HepG2 (cell line): Measurements from ENCODE around the gene FHIP1B. TPM values are rescaled to one million over a fixed set of nuclear protein-coding genes. Genes with fewer than 3 reads are reported as not detected.

Experiments
- ATAC-seq: fragments of 200-7000 bp; cut with Tn5 transposase; 3 replicates; pipeline ENCODE4 v1.9.1; 2020; ENCODE audit warnings: mild to moderate bottlenecking, moderate library complexity
- BruUV-seq: library from RNA; stranded (reverse); fragments of 400-500 nt; replicated peaks from 2 replicates; lab custom pipeline; 2021; lab: Mats Ljungman, UMichigan
- CTCF ChIA-PET: fragments of 300-600 bp; formaldehyde crosslinking; extraction: SDS; loops from one replicate; lab custom pipeline; 2021; ENCODE audit warnings: low total read pairs, inconsistent platforms, low intra/inter-chr PET ratio; lab: Yijun Ruan, JAX
- POLR2A ChIA-PET: fragments of 350-600 bp; sonication (Branson Sonifier 250); formaldehyde crosslinking; loops from one replicate; lab custom pipeline; 2020; ENCODE audit warnings: antibody characterized with exemption, inconsistent platforms; lab: Yijun Ruan, JAX
- DNase-seq: peaks from one replicate; pipeline ENCODE4 v3.0.0-alpha.2; 2015; ENCODE audit warnings: low spot score
- FAIRE-seq: peaks from 3 replicates; lab custom pipeline; 2011; peaks lifted over from hg19 to GRCh38; lab: Jason Lieb, UNC
- H2AFZ ChIP-seq: one replicate; pipeline ENCODE4 v1.6.1; 2011; ENCODE audit warnings: low read length, inconsistent platforms
- H3K27ac ChIP-seq: fragments of 300-600 bp; 3 replicates; pipeline ENCODE4 v1.8.0; 2011; ENCODE audit warnings: mixed run types, mild to moderate bottlenecking, mixed read lengths, low read length, inconsistent platforms; ENCODE audit not compliant: insufficient read depth; ENCODE audit errors: extremely low read length
- H3K27me3 ChIP-seq, 2 experiments: fragments of 200-600 bp in 1 of 2; 2 replicates in 1 of 2; 3 replicates in 1 of 2; pipeline versions ENCODE4 v1.6.0 to v1.8.0; 2011; ENCODE audit warnings: low read length in 2 of 2, mild to moderate bottlenecking in 2 of 2, moderate library complexity in 2 of 2, inconsistent platforms in 1 of 2; ENCODE audit not compliant: insufficient read depth in 2 of 2, control insufficient read depth in 1 of 2
- H3K36me3 ChIP-seq, 2 experiments: fragments of 200-600 bp in 1 of 2; replicated peaks in 1 of 2; 2 replicates in 1 of 2; 3 replicates in 1 of 2; pipeline versions ENCODE4 v1.5.1 to v1.8.0; 2011; ENCODE audit warnings: low read length in 2 of 2, inconsistent platforms in 1 of 2; ENCODE audit not compliant: insufficient read depth in 2 of 2, control insufficient read depth in 1 of 2
- H3K4me1 ChIP-seq: 2 replicates; pipeline ENCODE4 v1.5.1; 2012; ENCODE audit warnings: low read length, inconsistent platforms; ENCODE audit not compliant: insufficient read depth
- H3K4me2 ChIP-seq: 2 replicates; pipeline ENCODE4 v1.6.0; 2011; ENCODE audit warnings: low read depth, low read length, inconsistent platforms
- H3K4me3 ChIP-seq, 3 experiments: fragments of 200-600 bp in 1 of 3; sonication (generic), shearing (Covaris generic) in 1 of 3; replicated peaks in 1 of 3; 2 replicates each; pipeline ENCODE4 v1.5.1; 2011 to 2016; ENCODE audit warnings: low read length in 3 of 3, inconsistent platforms in 2 of 3, low read depth in 2 of 3, mild to moderate bottlenecking in 2 of 3, control low read depth in 1 of 3, mixed read lengths in 1 of 3; ENCODE audit not compliant: insufficient read depth in 1 of 3
- H3K79me2 ChIP-seq: one replicate; pipeline ENCODE4 v1.6.1; 2011; ENCODE audit warnings: low read length, inconsistent platforms; ENCODE audit not compliant: insufficient read depth
- H3K9ac ChIP-seq: 2 replicates; pipeline ENCODE4 v1.6.0; 2011; ENCODE audit warnings: mild to moderate bottlenecking, low read depth, low read length, inconsistent platforms; ENCODE audit not compliant: insufficient read depth
- H3K9me3 ChIP-seq: 2 replicates; pipeline ENCODE4 v1.5.1; 2012; ENCODE audit warnings: mild to moderate bottlenecking, low read length
- H4K20me1 ChIP-seq: 2 replicates; pipeline ENCODE4 v1.6.0; 2011; ENCODE audit warnings: inconsistent platforms, mild to moderate bottlenecking, low read length, moderate library complexity; ENCODE audit not compliant: insufficient read depth
- ATAD3A ChIP-seq: sonication (generic); formaldehyde crosslinking; IDR thresholded peaks from 2 replicates; pipeline ENCODE4 v1.4.0; 2020; ENCODE audit warnings: missing genetic modification reagents
- CBX5 ChIP-seq: sonication (generic); formaldehyde crosslinking; IDR thresholded peaks from 2 replicates; pipeline ENCODE4 v1.4.0; 2020; ENCODE audit warnings: missing genetic modification reagents, borderline replicate concordance
- EHMT2 ChIP-seq: fragments of 200-600 bp; sonication (generic); IDR thresholded peaks from 2 replicates; pipeline ENCODE4 v1.7.0; 2017; ENCODE audit warnings: antibody characterized with exemption, low read depth, low read length, borderline replicate concordance
- HMG20B ChIP-seq: conservative IDR thresholded peaks from 2 replicates; pipeline ENCODE4 v1.6.1; 2016; ENCODE audit warnings: missing genetic modification reagents, missing compliant biosample characterization
- SAFB2 ChIP-seq: sonication (generic); formaldehyde crosslinking; IDR thresholded peaks from 2 replicates; pipeline ENCODE4 v1.5.1; 2020; ENCODE audit warnings: missing genetic modification reagents, low read depth, mild to moderate bottlenecking, borderline replicate concordance
- ZBTB42 ChIP-seq: sonication (generic); formaldehyde crosslinking; IDR thresholded peaks from 2 replicates; pipeline ENCODE4 v1.5.0; 2020; ENCODE audit warnings: mild to moderate bottlenecking, missing genetic modification reagents
- ZNF3 ChIP-seq: IDR thresholded peaks from 2 replicates; pipeline ENCODE4 v1.7.0; 2017; ENCODE audit warnings: inconsistent platforms
- ZNF329 ChIP-seq: sonication (generic); formaldehyde crosslinking; IDR thresholded peaks from 2 replicates; pipeline ENCODE4 v1.9.0; 2021; ENCODE audit warnings: low read depth, mild to moderate bottlenecking, missing genetic modification reagents
- ZNF446 ChIP-seq: sonication (generic); formaldehyde crosslinking; IDR thresholded peaks from 2 replicates; pipeline ENCODE4 v1.5.0; 2020; ENCODE audit warnings: mild to moderate bottlenecking, missing genetic modification reagents
- ZNF646 ChIP-seq: sonication (generic); formaldehyde crosslinking; IDR thresholded peaks from 2 replicates; pipeline ENCODE4 v1.9.0; 2021; ENCODE audit warnings: mild to moderate bottlenecking, missing genetic modification reagents
- in situ Hi-C: cut with HindIII; loops from 2 replicates; pipeline ENCODE4 v1.10.0; 2017; ENCODE audit warnings: low pct_unique_long_range_greater_than_20kb; ENCODE audit not compliant: extremely low pct_ligation_motif_present
- intact Hi-C: fragments of 100-400 bp; cut with micrococcal nuclease; formaldehyde crosslinking; loops from one replicate; pipeline ENCODE4 v1.10.0; 2022; ENCODE audit not compliant: unreplicated experiment
- polyA plus RNA-seq, 8 experiments: library from polyadenylated mRNA; depleted of rRNA in 3 of 8; stranded (reverse) in 7 of 8; unstranded in 1 of 8; fragments of >200 nt; fragmentation: Illumina TruSeq in 4 of 8; extraction: Trizol in 4 of 8; gene quantifications; 2 replicates each; pipeline versions ENCODE4 v1.2.1 to v1.2.3, GENCODE V29; 2011 to 2016; ENCODE audit warnings: low read depth in 4 of 8, missing spikeins in 1 of 8, mixed read lengths in 1 of 8; ENCODE audit not compliant: insufficient read depth in 1 of 8
- total RNA-seq, 5 experiments: library from RNA; depleted of rRNA; stranded (reverse); fragments of >200 nt; fragmentation: Illumina TruSeq; extraction: Trizol; gene quantifications; 2 replicates each; pipeline ENCODE4 v1.2.3, GENCODE V29; 2016; ENCODE audit warnings: low read depth in 1 of 5
- TF ChIP-seq, protein P1 (sequence below): sonication (generic); formaldehyde crosslinking; IDR thresholded peaks from 2 replicates; pipeline ENCODE4 v1.5.0; 2020; ENCODE audit warnings: missing genetic modification reagents, mild to moderate bottlenecking, borderline replicate concordance

The FHIP1B gene
- total and polyA plus RNA-seq, 2 of the 13 experiments (the other 11 are each of a cell fraction or from before 2014, with no cell fraction given), result 14.1 to 18.6 TPM

- ATAC-seq (no peak), FAIRE-seq (no peak), DNase-seq (no peak)
- ChIA-PET CTCF (no interaction called here), POLR2A (no interaction called here)
- H3K9ac ChIP-seq, result no peak overlapping the region
- H3K27me3 ChIP-seq, result peaks cover 0 to 2% of the 10 kb centered on the region in 2 experiments; a peak in 1 of 5 replicates
- H3K4me2 ChIP-seq, result peak overlapping the region; percentile 93
- no peaks in the 10 kb centered on the region for H4K20me1 ChIP-seq
- TF ChIP-seq ZBTB42 (CRISPR knock-in tag) (no peak), ATAD3A (CRISPR knock-in tag) (no peak), EHMT2 (no peak), ZNF446 (CRISPR knock-in tag) (no peak), SAFB2 (CRISPR knock-in tag) (no peak), HMG20B (CRISPR knock-in tag) (no peak), CBX5 (CRISPR knock-in tag) (no peak), ZNF329 (CRISPR knock-in tag) (no peak), ZNF3 (CRISPR knock-in tag) (no peak), ZNF646 (no peak)
- TF ChIP-seq, protein P1, sequence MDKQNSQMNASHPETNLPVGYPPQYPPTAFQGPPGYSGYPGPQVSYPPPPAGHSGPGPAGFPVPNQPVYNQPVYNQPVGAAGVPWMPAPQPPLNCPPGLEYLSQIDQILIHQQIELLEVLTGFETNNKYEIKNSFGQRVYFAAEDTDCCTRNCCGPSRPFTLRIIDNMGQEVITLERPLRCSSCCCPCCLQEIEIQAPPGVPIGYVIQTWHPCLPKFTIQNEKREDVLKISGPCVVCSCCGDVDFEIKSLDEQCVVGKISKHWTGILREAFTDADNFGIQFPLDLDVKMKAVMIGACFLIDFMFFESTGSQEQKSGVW, result no peak
- no peak overlapping the region for H2AFZ ChIP-seq
- H3K4me3 ChIP-seq, result no peak overlapping the region; a peak in 1 of 6 replicates
- in situ Hi-C loops, result no loop called here
- H3K79me2 ChIP-seq, result peaks cover 46% of the 10 kb centered on the region
- no TSS peak for BruUV-seq
- no peaks in the 10 kb centered on the region for H3K36me3 ChIP-seq
- no peak overlapping the region for H3K27ac ChIP-seq
- intact Hi-C loops, result loop anchor here (10.0 kb wide), 1 partner anchor 252 kb away; the partner anchor contains the start of genes ARFIP2 and TIMM10B
- no peaks in the 10 kb centered on the region for H3K9me3 ChIP-seq
- peaks cover 34% of the 10 kb centered on the region for H3K4me1 ChIP-seq
These were observed 1.5 kb downstream of the FHIP1B start for GRCh38 chr11:6232899-6233298.
